Activated CD4-positive, alpha-beta T cell treated with anti-CD3 and anti-CD28 coated beads, Interleukin-2, amount 50 U/mL, for 48 hours (primary cell): ENCODE results near the gene C19orf12.

ENCODE experiments used
- DNase-seq, 2 experiments: peaks; one replicate each; pipeline ENCODE4 v3.0.0-alpha.2; 2020

The C19orf12 gene

DNA sequence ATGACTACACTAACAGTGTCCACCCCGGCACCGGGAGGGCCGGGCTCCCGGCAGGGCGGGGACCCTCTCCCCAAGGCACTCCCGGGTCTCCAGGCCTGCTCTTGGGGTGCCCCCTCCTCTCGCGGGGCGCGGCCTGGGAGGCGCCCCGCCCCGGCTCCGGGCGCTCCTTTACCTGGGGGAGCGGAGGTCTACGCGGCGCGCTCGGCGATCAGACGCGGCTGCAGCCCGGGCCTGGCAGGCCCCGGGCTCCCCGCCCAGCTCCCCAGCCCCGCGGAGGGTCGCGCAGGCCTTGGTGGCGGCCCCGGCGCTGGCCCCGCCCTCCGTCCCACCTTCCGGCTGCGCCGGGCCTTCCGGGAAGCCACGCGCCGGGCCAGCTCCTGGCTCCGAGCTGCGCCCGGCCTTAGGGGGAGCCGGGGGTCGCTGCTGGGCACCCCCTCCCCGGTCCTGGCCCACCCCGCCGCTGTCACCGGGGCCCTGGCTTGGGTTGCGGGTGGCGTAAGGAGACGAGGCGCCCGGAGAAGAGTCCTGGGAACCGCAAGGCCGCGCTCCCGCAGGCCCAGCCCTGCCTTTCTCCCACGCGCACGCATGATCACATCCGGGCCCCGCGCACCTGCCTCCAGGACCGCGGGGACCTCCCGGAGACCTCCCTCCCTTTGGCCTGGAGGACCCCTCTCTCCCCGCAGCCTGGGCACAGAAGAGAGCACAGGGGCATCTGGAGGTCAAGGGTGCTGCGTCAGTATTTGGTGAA, at the start of gene C19orf12:
C19orf12 (minus strand) TSS at position 309 of the 748 bp plus-strand sequence. CDS start 6,848 bp downstream, outside the sequence.
- DNase-seq: peak; percentile 71 to 77

DNA sequence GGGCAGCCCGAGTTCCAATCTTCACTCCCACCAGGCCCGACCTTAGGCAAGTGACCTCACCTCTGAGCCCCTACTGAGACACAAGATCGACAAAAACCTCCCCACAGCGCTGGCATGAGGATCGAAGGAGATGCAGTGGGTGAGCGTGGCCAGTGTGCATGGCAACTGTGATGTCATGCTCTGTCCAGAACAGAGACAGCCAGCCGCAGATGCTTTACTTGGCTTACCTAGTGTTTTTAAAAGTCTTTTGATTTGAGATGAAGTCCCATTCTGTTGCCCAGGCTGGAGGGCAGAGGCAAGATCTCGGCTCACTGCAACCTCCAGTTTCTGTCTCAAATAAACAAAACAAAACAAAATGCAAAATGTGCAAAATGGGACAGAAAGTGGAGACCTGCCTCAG, 49.3 kb upstream of the C19orf12 start:
- DNase-seq: no peak

DNA sequence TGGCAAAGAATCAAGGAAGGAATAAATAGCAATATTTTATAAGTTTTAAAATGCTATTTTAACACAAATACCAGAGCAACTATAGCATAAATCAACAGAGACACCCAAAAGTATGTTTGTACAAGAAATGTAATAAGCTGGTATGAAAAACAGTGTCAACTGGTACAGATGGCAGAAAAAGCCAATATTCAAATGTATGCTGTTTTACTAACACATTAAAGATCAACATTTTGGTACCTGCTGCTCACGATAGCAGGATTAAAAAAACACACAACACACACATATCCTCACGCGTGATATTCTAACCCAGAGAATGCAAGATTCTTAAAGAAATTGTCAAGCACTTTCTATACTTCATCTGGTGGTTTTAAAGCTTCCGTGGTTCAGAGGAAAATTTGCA, 48.1 kb upstream of the C19orf12 start:
- no peak for DNase-seq

DNA sequence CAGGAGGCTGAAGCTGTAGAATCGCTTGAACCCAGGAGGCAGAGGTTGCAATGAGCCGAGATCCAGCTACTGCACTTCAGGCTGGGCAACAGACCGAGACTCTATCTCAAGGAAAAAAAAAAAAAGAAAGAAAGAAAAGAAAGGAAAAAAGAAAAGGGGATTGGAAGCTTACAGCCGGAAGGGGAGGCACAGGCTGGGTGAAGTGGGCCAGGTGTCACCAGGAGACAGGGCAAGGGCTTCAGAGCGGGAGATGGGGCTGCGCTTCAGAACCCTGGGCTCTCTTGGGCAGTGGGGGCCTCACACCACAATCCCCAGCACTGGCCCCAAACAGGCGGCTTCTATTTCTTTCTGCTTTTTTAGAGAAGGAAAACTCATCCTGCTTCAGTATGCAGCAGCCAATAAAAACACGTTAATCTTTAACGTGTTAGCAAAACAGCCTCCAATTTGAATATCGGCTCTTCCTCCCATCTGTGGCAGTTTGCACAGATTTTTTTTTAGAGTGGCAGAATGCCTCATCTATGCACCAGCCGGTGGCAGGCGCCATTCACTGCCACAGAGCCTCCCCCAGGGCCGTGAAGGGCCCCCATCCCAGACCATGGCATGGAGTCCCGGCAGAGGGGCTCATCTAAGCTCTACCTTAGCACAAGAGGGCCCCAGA, 46.6 kb upstream of the C19orf12 start:
- DNase-seq: no peak

DNA sequence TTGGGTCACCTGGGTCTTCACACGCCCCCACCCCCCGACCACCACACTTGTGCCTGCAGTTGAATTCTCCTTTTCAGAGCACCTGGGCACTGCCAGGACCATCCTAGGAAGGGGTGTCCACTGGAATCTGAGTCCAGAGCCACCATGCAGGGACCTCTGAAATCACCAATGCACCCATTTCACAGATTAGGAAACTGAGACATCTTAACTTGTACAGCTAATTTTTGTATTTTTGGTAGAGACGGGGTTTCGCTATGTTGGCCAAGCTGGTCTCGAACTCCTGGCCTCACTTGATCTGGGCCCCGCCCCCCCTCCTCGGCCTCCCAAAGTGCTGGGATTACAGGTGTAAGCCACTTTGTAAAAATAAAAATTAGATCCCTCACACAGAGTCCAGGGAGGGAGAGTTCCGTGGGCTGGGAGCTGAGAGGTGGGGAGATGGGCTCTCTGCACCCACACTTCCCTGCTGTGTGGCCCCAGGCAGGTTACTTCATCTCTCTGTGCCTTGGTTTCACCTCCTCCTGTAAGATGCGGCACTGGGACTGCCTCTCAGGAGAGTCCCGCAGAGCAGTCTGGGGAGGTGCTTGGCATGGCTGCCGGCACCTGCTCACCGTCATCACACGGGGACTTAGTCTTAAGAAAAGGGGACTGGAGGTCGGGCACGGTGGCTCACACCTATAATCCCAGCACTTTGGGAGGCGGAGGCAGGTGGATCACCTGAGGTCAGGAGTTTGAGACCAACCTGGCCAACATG, 45.9 kb upstream of the C19orf12 start:
- no peak for DNase-seq

DNA sequence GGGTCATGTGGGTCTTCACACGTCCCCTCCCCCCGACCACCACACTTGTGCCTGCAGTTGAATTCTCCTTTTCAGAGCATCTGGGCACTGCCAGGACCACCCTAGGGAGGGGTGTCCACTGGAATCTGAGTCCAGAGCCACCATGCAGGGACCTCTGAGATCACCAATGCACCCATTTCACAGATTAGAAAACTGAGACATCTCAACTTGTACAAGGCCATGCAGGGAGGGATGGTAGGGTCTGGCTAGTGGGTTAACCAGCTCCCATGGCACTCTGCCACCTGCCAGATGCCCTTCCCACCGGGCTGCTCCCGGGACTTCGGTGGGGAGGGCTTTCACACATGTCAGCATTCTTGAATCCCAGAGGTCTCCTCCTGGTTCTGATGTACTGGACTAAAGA, 44.3 kb upstream of the C19orf12 start:
- no peak for DNase-seq

DNA sequence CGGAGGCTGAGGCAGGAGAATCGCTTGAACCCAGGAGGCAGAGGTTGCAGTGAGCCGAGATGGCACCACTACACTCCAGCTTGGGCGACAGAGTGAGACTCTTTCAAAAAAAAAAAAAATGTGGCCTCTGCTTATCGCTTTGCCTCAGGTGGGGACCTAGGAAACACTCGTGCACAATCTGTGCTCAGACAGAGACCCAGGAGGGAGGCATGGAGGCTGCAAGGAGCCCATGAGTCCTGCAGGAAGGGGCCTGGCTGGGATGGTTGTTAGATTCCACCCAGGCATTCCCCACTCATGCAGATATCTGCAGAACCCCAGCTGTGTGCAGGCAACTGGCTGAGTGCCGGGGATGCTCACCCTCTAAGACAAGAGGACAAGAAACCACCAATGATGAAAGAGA, 43.8 kb upstream of the C19orf12 start:
- no peak for DNase-seq

DNA sequence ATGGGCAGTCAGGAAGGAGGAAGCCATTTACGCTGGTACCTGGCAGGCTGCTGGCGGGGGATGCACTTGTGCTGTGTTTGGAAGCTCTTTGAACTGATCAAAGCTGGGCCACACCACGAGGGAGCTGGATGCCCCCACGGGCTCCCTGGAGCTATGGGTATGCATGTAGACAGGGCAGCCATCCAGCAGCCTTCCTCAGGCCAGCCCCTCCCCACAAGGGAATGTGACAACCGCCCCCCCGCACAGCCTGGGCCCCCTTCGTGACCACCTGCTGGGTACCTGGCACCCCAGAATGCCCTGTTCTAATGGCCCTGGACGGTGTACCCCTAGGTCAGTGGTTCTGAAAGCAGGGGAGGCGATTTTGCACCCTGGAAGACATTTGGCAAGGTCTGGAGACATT, 42.5 kb upstream of the C19orf12 start:
- no peak for DNase-seq

DNA sequence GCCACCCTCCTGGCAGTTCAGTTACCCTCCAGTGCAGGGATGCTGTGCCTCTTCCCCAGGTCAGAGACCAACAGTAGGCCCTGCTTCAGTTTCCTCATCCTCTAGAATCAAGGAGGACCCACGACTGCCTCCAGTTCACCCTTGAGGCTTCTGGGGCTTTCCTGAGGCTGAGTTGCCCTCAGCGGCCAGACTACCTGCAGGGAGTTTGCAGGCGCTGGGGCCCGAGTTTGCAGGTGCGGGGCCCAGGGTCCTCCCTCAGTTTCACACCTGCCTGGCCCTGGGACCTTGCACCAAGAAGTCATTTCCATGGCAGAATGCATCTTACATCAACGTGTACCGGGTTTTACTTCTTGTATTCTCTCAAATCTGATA, 38.9 kb upstream of the C19orf12 start:
- DNase-seq: no peak

DNA sequence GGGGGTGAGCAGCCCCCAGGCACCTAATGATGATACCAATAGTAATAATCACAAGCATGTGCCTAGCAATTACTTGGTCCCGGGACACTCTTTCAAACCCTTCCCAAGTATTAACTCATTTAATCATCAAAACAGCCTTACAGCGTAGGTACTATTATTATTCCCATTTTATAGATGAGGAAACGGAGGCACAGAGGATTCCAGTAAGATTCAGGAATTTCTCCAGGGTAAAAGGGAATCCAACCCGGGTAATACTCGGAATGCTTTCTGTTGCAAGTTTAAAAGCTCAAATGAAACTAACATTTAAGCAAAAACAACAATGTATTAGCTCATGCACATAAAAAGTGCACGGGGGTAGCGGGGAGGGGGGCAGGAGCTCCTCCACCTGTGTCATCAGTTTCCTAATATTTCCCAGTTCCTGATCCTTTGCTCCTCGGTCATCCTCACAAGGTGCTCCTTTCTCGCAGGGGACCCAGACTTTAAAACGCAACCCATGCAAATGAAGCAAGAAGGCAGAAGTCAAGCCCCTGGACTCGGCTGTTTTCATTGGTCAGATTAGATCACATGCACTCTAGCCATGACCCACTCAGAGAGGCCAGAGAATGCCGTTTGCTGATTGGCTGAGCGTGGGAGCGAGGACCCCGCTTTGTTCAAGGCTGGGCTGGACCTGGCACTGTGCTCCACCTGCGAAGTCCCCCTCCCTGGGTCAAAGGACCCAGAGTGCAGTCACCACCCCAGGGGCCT, 38.3 kb upstream of the C19orf12 start:
- no peak for DNase-seq

DNA sequence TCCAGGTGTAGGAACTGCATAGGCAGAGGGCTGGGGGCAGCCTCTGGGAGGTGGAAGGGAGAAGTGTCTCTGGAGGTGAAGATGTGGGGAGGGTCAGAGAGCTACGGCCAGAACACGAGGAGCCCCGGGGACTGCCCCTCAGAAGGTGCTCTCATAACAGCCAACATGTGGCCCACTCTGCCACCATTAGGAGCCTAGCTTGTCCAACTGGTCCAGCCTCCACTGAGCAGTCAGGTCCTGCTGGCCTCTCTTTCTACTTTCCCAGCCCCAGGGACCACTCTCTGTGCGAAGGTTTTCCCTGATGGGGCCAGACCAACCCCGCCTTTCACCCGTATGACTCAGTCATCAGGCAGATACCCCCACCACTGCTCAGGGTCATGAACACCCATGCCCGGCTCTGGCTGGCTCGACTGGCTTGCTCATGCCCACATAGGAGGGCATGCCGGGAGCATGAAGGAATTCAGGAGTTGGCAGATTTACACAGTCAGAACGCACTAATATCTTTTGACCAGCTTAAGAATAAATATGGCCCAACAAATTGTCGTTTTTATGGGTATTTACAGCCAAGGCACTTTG, 37.5 kb upstream of the C19orf12 start:
- no peak for DNase-seq

DNA sequence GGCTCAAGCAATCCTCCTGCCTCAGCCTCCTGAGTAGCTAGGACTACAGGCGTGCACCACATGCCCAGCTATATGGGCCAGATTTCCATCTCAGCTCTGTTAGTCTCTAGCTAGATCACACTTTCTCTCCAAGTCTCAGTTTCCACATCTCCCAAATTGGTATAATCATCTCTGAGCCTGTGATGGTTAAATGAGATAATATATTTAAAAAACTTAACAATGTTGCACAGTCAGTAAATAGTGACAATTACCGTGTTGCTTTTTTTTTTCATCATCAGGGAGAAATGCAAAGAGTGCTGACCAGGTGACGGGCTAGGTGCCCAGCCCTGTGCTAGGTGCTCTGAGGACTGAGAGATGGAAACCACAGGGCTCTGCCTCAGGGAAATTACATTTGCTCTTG, 36.9 kb upstream of the C19orf12 start:
- no peak for DNase-seq

DNA sequence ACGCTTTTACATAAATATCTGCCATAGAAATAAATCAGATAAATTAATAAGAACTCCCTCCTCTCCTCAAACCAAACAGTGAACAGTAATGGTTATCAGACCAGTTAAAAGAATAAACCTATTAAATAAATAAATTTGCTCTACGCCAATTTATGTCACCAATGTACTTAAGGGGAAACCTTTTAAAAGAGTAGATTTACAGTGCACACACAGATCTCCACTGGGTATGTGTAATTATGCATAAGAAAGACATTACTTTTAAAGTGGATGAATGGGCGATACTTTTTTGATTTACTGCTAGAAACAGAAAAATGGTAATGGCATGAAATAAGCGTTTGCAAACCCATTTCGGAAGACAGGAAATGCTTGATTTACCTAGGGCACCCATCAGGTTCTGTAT, 34.9 kb upstream of the C19orf12 start:
- no peak for DNase-seq

DNA sequence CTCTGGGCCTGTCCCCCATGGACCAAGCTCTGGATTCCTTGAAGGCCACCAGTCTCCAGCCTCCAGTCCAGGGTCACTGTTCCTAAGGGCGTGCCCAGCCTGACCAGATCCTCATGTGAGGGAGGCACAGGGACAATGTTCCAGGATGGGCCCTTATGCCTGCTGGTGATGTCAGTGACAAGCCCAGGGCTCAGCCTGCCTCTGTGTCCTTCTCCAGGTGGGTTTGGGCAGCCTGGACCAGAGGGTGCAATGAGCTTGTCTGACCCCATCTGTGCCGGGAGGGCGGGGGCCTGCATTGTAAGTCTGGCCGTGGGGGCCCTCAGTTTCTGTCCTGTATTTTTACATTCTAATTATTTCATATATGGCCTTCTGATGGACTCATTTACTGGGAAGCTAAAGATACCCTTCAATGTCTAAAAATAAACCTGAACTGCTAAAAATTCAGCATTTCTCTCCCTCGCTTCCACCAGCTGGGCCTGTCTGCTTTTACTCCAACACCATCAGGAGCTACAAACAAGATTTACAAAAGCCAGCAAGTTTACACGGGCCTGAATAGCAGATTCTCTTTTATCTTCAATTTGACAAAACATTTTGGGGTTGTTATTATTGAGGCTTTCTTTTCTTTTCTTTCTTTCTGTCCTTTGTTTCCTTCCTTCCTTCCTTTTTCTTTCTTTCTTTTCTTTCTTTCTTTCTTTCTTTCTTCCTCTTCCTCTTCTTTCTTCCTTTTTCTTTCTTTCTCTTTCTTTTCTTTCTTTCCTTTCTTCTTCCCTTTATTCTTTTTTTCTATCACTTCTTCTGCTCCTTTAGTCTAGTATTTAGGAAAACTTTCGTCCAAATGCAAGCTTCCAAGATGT, 34.2 kb upstream of the C19orf12 start:
- no peak for DNase-seq

DNA sequence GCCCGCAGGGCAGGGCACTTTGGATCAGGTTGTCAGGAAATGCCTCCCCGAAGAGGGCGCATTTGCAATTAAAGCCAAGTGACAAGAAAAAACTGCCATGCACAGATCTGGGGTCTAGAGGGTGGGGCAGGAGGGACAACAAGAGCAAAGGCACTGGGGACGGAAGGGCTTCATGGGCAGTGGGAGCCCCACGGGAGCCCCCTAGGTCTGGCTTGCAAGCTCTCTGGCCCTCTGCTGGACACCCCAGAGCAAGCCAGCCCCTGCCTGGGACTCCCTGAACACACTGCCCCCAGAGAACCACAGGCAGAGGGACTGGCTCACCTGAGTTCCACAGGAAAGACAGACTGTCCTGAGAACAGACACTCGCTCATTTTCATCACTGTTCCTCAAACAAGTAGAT, 30.2 kb upstream of the C19orf12 start:
- no peak for DNase-seq

DNA sequence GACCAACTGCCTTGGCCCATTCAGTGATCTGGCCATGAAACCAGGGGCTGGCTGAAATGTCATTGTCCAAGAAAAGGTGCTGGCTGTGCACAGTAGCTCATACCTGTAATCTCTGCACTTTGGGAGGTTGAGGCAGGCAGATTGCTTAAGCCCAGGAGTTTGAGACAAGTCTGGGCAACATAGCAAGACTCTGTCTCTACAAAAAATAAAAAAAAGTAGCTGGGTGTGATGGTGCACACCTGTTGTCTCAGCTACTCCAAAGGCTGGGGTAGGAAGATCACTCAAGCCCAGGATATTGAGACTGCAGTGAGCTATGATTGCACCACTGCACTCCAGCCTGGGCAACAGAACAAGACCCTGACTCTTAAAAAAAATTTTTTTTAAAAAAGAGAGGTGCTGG, 28.6 kb upstream of the C19orf12 start:
- DNase-seq: no peak

DNA sequence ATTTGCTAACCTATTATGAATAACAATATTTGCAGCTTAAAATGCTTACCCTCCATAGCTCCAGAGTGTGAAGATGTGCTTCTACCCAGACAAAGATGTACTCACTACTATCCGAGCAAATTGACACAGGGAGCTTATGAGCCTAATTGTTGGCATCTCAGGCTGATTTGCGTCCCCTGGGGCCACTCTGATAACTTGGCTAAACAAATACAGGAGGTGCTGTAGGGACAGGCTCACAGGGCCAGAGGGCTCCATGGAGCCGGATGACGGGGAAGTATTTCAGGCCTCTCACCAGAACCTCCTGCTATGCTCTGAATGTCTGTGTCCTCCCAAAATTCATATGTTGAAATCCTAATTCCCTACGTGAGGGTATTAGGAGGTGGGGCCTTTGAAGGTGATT, 26.7 kb upstream of the C19orf12 start:
- no peak for DNase-seq

DNA sequence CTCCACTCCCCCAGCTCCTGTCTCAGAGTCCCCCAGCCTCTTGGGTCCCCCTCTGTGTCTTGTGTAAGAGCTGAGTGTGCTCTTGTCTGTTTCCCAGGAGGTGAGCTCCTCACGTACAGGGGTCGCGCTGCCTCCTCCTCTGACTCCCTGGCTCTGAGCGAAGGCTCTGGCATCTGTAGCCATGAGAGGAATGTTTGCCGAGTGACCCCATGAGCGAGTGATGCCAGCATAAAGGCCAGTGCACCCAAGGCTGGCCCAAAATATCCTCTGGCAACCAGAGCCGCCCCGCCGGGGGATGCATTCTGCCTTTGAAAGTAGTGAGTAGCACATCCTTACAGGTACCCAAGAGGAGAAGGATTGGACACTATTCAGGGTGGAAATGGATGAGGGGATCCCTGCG, 26.2 kb upstream of the C19orf12 start:
- no peak for DNase-seq

DNA sequence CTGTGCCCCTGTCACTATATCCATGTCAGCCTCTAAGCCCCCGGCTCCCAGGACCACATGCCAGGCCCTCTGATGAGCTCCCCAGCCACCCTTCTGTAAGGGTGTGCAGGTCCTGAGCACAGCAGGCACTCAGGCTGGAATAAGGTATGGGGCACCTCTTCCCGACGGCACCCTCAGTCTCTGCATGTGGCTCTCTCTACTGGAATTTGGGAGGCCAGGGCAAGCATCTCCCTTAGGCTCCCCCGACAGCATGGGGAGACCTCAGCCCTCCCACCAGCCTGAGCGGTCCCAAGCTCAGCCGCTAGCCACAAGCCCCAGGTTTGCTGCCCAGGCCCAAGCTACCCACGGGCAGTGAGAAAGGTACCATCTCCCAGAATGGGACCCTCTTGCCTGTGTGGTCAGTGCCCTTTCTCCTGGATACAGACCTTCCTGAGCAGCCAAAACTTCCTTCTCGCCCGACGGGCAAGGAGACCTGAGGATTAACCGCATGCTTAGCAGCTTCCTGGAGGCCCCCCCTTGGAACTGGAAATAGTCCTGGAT, 22.5 kb upstream of the C19orf12 start:
- no peak for DNase-seq

DNA sequence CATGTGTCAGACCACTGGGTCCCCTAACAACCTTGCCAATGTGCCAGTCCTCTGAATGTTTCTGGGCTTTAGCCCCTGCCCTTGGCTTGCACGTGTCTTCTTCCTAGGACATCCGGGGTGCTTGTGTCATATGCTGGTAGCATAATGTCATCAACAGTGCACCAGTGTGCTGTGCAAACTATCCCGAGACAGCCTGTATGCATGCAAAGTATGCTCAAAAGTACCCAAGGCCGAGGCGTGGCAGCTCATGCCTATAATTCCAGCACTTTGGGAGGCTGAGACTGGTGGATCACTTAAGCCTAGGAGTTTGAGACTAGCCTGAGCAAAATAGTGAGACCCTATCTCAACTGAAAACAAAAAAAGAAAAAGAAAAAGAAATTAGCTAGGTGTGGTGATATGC, 20.8 kb upstream of the C19orf12 start:
- DNase-seq: no peak

DNA sequence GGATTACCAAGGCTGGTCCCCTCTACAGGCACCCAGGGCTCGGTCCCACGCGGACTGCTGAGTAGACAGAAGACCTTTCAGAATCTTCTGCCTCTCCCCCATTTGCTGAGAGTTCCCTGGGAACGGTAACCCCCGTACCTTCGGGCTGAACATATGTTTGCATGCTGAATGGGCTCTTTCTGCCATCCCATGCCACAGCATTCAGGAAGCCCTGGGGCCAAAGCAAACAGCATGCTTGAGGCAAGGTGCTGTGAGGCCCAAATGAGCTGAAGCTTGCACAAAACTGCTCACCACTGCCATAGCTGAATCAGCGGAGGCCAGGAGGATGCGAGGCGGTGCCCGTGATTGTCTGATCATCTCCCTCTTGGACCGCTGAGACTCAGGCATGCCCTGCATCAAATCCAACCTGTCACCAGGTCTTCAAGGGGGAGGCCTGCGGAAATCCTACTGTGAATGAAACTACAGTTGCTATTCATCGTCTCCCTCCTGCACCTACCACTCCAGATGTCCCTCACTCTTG, 16.3 kb upstream of the C19orf12 start:
- no peak for DNase-seq
